ENCODE results near the gene DPM3.
"Not testable (repeated sequence)": the region's sequence is repeated elsewhere in the genome, so short reads cannot be mapped to it uniquely, and the experiment has no call there.

DPM3 gene

DNA sequence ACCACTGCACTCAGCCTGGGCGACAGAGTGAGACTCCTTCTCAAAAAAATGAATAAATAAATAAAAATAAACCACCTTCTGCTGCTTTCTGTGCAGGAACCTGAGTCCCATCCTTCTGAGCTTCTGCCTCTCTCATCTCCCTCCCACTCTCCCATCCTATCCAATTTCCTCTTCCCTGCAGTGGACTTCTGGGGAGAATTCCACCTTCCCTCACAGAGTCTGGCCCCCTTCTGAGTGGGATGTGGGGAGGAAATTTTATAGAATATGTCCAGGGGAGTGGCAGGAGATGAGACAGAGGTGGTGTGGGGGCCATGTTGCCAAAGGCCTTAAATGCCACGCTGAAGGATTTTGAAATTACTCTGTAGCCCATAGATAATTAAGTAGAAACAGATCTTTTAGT, 18.0 kb downstream of the DPM3 start:
- TF ChIP-seq, protein P1, sequence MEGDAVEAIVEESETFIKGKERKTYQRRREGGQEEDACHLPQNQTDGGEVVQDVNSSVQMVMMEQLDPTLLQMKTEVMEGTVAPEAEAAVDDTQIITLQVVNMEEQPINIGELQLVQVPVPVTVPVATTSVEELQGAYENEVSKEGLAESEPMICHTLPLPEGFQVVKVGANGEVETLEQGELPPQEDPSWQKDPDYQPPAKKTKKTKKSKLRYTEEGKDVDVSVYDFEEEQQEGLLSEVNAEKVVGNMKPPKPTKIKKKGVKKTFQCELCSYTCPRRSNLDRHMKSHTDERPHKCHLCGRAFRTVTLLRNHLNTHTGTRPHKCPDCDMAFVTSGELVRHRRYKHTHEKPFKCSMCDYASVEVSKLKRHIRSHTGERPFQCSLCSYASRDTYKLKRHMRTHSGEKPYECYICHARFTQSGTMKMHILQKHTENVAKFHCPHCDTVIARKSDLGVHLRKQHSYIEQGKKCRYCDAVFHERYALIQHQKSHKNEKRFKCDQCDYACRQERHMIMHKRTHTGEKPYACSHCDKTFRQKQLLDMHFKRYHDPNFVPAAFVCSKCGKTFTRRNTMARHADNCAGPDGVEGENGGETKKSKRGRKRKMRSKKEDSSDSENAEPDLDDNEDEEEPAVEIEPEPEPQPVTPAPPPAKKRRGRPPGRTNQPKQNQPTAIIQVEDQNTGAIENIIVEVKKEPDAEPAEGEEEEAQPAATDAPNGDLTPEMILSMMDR (conservative IDR thresholded peaks at IDR 0.05; ENCODE audit: control insufficient read depth, insufficient read depth, low read depth, low read length): no peak
- H3K4me3 ChIP-seq (ENCODE audit: control insufficient read depth, low read depth, low read length): no peak overlapping the region
- DNase-seq (ENCODE audit: low read depth): no peak

DNA sequence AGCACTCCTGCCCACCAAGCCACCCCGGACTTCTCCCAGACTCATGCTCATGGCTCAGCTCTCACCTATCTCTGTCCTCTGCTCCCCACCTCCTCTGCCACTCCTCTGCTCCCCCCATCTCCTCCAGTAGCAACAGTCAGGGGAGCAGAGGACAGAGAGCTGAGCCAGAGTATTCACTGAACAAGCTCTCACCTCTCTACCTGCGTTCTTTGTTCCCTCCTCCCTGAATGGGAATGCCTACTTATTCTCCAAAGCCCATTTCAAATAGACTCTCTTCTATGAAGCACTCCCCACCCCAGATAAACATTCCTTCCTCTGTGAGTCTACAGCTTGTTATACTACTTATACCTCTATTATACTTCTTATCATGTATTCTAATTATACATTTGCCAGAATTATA, 19.1 kb downstream of the DPM3 start:
- no peak overlapping the region for H3K4me3 ChIP-seq (ENCODE audit: control insufficient read depth, low read depth, low read length)
- DNase-seq (ENCODE audit: low read depth): no peak
- TF ChIP-seq, protein P1 (conservative IDR thresholded peaks at IDR 0.05; ENCODE audit: control insufficient read depth, insufficient read depth, low read depth, low read length): no peak

DNA sequence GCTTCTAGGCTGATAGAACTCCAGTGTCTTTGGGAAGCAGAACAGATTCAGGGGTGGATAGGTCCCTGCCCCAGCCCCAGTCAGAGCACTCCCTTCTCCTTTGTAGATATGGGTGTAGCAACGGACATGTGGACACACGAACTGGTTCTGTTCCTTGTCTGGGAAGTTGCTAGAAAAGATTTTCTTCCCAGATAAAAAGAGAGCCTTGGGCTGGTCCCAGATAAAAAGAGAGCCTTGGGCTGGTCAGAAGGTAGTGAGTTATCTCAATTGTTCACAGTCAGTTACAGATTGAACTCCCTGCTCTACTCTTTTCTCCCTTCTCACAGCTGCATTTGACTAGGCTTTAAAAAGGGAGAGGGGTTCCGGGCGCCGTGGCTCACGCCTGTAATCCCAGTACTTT, 20.1 kb downstream of the DPM3 start:
- no peak overlapping the region for H3K4me3 ChIP-seq (ENCODE audit: control insufficient read depth, low read depth, low read length)
- DNase-seq (ENCODE audit: low read depth): no peak
- TF ChIP-seq, protein P1 (conservative IDR thresholded peaks at IDR 0.05; ENCODE audit: control insufficient read depth, insufficient read depth, low read depth, low read length): no peak

DNA sequence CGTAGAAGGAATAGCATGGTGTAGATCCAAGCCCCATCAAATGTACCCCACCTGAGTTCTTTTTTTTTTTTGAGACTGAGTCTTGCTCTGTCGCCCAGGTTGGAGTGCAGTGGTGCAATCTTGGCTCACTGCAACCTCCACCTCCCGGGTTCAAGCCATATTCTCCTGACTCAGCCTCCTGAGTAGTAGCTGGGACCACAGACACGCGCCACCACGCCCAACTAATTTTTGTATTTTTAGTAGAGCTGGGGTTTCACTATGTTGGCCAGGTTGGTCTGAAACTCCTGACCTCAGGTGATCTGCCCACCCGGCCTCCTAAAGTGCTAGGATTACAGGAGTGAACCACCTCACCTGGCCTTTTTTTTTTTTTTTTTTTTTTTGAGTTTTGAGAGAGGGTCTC, 22.2 kb downstream of the DPM3 start:
- DNase-seq (ENCODE audit: low read depth); H3K4me3 ChIP-seq (ENCODE audit: control insufficient read depth, low read depth, low read length): not testable (repeated sequence)

DNA sequence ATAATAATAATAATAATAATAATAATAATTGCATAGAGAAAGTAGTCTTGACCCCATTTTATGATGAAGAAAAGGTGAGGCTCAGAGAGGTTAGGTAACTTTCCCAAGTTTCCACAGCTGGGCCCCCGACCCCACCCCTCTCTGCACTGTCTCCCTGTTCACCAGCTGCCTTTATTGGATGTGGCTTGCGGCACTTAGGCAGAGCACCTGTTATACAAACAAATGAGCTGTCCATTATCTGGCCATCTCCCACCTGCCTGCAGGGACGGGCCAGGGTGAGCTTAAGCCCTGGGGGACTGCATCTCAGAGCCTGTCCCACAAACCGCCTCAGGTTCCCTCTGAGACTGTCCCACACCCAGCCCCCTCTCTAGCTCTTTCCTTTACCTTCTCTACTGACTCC, 22.7 kb downstream of the DPM3 start:
- TF ChIP-seq, protein P1 (conservative IDR thresholded peaks at IDR 0.05; ENCODE audit: control insufficient read depth, insufficient read depth, low read depth, low read length): no peak
- H3K4me3 ChIP-seq (ENCODE audit: control insufficient read depth, low read depth, low read length): no peak overlapping the region
- DNase-seq (ENCODE audit: low read depth): no peak

DNA sequence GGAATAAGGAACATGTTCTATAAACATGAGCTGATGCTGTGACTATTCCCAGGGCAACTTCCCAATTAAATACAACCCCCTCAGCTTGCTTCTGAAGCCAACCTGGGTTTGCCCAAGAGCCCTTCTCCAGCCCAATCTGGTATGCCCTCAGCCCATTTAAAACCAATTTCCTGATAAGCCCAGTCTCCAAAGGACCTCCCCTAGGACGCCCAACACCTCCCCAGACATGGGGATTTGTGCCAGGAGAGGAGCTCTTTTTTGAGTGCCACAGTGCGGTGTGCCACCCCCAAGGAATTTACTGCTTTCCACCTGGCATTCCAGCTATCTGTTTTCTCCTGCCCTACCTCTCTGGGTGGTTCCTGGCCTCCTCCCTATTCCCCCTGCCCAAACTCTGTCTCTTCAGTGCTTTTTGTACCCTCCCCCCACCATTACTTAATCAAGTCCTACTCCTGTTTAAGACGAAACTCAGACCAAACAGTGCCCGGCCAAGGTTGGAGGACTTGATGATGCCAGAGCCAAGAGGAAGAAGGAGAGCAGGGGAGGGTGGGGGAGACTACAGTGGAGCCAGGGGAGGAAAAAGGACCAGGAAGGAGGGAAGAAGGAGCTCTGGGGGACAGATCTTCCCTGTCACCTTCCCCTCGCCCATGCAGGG, 24.1 kb downstream of the DPM3 start:
- no peak overlapping the region for H3K4me3 ChIP-seq (ENCODE audit: control insufficient read depth, low read depth, low read length)
- TF ChIP-seq, protein P1 (conservative IDR thresholded peaks at IDR 0.05; ENCODE audit: control insufficient read depth, insufficient read depth, low read depth, low read length): no peak
- no peak for DNase-seq (ENCODE audit: low read depth)

DNA sequence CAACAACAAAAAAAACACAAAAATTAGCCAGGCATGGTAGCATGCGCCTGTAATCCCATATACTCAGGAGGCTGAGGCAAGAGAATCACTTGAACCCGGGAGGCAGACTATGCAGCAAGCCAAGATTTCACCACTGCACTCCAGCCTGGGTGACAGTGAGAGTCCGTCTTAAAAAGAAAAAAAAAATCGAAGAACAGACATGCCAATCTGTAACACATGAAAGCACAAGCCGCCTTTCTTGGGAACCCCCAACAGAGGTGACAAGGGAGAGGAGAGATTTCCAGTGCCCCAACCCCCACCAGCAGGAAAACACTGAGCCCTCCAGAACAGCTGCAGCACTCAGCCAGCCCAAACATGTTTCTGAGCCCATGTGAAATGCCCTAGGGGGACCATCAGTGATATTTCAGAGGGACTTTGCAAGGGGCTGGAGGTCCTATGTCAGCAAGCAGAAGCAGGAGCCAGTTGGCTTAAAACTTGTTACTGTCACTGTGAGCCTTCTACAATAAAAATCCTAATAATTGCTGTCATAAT, 26.8 kb downstream of the DPM3 start:
- no peak overlapping the region for H3K4me3 ChIP-seq (ENCODE audit: control insufficient read depth, low read depth, low read length)
- TF ChIP-seq, protein P1 (conservative IDR thresholded peaks at IDR 0.05; ENCODE audit: control insufficient read depth, insufficient read depth, low read depth, low read length): no peak
- no peak for DNase-seq (ENCODE audit: low read depth)

Data from fibroblast of mammary gland (primary cell).